GM10248 (cell line): ENCODE data around the gene ERN2.

Experiments
- CTCF ChIA-PET: fragments of 300-600 bp; sonication (Branson Sonifier 250); formaldehyde crosslinking; extraction: SDS; loops from one replicate; lab custom pipeline; 2021; ENCODE audit warnings: antibody characterized with exemption; lab: Yijun Ruan, JAX
- POLR2A ChIA-PET: fragments of 350-650 bp; sonication (Branson Sonifier 250); formaldehyde crosslinking; extraction: SDS; loops from one replicate; lab custom pipeline; 2020; ENCODE audit warnings: antibody characterized with exemption; lab: Yijun Ruan, JAX
- DNase-seq: peaks from one replicate; pipeline ENCODE4 v3.0.0; 2012; ENCODE audit errors: extremely low spot score
- TF ChIP-seq, protein P1 (sequence below): IDR thresholded peaks from 2 replicates; pipeline ENCODE4 v1.5.1; 2012; ENCODE audit warnings: mild to moderate bottlenecking, low read depth; ENCODE audit errors: extremely low read depth, missing control alignments, control extremely low read depth

ERN2 gene

DNA sequence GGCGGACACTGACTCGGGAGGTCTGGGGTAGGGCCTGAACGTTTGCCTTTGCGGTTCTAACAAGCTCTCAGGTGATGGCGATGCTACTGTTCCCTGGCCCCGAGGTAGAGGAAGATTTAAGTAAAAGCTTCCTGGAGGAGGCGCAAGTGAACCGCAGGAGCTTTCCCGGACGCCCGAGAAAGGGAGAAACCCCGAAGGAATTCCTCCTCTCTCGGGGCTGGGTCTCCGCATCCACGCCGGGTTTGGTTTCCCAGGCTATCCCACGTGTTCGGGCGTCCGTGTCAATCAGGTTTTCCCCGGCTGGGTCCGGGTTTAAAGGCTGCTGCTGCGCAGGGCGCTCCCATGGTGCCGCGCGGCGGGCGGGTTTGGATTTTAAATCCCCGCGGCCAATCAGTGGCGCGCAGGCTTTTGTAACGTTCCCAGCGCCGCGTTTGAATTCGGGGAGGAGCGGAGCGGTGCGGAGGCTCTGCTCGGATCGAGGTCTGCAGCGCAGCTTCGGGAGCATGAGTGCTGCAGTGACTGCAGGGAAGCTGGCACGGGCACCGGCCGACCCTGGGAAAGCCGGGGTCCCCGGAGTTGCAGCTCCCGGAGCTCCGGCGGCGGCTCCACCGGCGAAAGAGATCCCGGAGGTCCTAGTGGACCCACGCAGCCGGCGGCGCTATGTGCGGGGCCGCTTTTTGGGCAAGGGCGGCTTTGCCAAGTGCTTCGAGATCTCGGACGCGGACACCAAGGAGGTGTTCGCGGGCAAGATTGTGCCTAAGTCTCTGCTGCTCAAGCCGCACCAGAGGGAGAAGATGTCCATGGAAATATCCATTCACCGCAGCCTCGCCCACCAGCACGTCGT lies 34.4 kb downstream of the ERN2 start, which contains the start of gene PLK1:
PLK1 (plus strand) TSS at position 460 of the 844 bp plus-strand sequence; CDS start at position 504, 44 bp downstream.
- CTCF ChIA-PET = interaction anchor here (1.0 to 2.9 kb wide), 11 partner anchors 8 to 826 kb away, joined by 3 to 13 read pairs (median 5); no protein-coding TSS in a partner anchor
- POLR2A ChIA-PET = interaction anchor here (0.9 to 1.0 kb wide), 2 partner anchors 7 to 8 kb away, joined by 3 read pairs; no protein-coding TSS in a partner anchor
- peak; percentile 94 for DNase-seq
- TF ChIP-seq, protein P1, sequence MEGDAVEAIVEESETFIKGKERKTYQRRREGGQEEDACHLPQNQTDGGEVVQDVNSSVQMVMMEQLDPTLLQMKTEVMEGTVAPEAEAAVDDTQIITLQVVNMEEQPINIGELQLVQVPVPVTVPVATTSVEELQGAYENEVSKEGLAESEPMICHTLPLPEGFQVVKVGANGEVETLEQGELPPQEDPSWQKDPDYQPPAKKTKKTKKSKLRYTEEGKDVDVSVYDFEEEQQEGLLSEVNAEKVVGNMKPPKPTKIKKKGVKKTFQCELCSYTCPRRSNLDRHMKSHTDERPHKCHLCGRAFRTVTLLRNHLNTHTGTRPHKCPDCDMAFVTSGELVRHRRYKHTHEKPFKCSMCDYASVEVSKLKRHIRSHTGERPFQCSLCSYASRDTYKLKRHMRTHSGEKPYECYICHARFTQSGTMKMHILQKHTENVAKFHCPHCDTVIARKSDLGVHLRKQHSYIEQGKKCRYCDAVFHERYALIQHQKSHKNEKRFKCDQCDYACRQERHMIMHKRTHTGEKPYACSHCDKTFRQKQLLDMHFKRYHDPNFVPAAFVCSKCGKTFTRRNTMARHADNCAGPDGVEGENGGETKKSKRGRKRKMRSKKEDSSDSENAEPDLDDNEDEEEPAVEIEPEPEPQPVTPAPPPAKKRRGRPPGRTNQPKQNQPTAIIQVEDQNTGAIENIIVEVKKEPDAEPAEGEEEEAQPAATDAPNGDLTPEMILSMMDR = no peak

DNA sequence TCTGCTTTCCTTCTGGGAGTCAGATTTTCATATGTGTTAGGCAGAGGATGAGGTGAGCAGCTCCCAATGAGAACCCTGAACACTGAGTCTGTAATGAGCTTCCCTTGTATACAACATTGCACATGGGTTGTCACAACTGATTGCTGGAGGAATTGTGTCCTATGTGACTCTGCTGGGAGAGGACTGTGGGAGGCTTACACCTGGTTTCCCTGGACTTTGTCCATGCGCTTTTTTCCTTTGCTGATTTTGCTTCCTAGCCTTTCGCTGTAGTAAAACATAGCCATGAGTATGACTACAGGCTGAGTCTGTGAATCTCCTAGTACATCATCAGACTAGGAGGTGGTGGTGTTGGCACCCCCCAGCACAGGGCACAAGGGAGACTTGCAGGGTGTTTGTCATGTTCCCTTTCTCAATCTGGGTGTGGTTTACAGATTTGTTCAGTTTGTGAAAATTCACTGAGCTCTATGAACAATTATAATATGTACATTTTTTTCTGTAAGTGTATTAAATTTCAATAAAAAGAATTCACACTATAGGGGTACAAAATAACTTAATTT lies 36.0 kb downstream of the ERN2 start:
- DNase-seq = no peak
- TF ChIP-seq, protein P1 = no peak
- POLR2A ChIA-PET = no interaction called here
- CTCF ChIA-PET = interaction anchor here (1.4 to 2.9 kb wide), 7 partner anchors 9 to 576 kb away, joined by 3 to 13 read pairs (median 5); partner anchors contain the start of genes EARS2 and UBFD1

DNA sequence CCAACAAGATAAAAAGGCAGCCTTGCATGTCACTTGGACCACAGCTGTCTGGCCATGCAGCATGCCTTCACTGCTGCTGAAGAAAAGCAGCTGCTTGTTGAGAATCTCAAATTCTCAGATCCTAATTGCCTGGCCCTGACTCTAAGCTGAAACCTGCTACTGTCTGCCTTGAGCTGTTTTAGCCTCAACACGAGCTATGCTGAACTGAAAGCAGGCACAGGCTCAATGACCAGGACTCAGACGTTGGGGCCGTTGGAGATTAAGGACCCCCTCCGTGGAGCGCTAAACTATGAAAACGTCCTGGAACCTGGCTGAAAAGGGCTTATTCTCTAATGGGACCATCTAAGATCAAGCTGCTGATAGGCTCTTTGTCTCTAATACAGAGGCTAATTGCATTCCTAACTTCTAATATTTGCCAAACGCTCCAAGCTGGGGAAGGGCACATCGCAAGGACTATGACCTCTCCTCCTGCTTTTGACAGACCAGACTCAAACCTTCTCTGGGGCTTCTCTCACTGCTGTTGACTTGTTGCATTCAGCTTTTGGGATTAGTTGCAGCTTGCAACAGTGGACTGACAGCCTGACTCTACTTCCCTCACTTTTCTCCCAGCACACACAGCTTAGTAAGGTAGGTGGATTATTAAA lies 38.9 kb downstream of the ERN2 start:
- DNase-seq = no peak
- TF ChIP-seq, protein P1 = no peak
- ChIA-PET CTCF (interaction anchor here (0.6 to 1.0 kb wide), 3 partner anchors 11 to 19 kb away, joined by 3 read pairs; no protein-coding TSS in a partner anchor), POLR2A (no interaction called here)

DNA sequence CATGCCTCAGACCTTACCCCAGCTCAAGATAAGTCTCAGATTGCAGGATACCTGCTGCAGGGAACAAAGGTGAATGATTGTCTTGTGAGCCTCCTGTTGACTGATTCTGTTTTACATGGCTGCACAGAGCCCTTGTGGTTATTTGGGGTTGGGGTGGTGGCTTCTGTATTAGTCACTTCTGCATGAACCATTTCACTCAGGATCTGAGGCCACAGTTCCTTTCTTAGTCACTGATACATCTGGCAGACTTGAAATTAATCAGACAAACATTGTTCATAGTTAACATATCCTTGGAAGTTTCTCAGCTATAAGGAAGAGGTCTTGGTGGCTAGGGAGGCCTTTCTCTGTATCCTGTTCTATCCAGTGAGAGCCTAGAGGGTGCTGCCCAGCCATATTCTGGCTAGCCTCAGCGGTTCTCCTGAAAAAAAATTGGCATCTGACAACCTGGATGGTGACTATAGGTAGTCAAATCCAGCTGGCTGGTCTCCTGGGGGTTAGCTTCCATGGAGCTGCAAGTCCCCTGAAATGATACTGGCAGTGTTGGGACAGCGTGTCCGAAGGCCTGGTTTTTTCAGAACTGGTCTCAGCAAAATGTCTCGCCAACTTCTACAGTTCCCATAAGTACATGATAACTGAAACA lies 42.8 kb downstream of the ERN2 start:
- ChIA-PET POLR2A (interaction anchor here (1.0 kb wide), 1 partner anchor 8 kb away, joined by 3 read pairs; the partner anchor contains the start of gene PLK1), CTCF (interaction anchor here (1.0 to 1.6 kb wide), 4 partner anchors 20 to 835 kb away, joined by 3 to 4 read pairs (median 3); no protein-coding TSS in a partner anchor)
- TF ChIP-seq, protein P1 = no peak
- DNase-seq = peak; percentile 78

DNA sequence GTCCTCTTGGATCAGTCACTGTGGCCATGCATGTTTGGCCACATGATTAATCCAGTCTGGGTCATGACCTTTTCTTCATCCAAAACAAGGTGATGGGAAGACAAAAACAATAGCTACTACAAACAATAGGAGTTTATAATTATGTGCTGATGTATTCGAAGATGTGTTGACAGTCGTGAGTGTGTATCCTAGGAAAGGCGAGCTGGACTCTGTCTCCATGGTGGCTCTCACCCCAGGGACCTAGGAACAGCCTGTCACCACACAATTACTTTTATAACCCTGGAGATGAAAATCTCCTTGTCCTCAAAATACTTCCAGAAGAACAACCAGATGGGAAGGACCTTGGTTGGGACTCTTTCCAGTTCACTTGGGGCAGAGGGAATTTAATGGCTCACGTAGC lies 44.1 kb downstream of the ERN2 start:
- DNase-seq = no peak
- ChIA-PET CTCF (interaction anchor here (0.8 to 2.4 kb wide), 5 partner anchors 9 to 21 kb away, joined by 3 to 10 read pairs (median 4); partner anchors contain the start of gene PLK1), POLR2A (interaction anchor here (0.6 kb wide), 1 partner anchor 265 kb away, joined by 7 read pairs; no protein-coding TSS in a partner anchor)
- TF ChIP-seq, protein P1 = no peak
